ENCODE measurements around the gene L3MBTL4.

GRCh38 chr18:6215888-6216287, 198.8 kb downstream of the L3MBTL4 start:
- TF ChIP-seq, protein P1, sequence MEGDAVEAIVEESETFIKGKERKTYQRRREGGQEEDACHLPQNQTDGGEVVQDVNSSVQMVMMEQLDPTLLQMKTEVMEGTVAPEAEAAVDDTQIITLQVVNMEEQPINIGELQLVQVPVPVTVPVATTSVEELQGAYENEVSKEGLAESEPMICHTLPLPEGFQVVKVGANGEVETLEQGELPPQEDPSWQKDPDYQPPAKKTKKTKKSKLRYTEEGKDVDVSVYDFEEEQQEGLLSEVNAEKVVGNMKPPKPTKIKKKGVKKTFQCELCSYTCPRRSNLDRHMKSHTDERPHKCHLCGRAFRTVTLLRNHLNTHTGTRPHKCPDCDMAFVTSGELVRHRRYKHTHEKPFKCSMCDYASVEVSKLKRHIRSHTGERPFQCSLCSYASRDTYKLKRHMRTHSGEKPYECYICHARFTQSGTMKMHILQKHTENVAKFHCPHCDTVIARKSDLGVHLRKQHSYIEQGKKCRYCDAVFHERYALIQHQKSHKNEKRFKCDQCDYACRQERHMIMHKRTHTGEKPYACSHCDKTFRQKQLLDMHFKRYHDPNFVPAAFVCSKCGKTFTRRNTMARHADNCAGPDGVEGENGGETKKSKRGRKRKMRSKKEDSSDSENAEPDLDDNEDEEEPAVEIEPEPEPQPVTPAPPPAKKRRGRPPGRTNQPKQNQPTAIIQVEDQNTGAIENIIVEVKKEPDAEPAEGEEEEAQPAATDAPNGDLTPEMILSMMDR (IDR thresholded peaks at IDR 0.05), result no peak
- TF ChIP-seq EP300 (IDR thresholded peaks at IDR 0.05) (no peak), POLR2A (IDR thresholded peaks at IDR 0.05) (no peak)
